Eye (tissue), 1 donor: Measurements from ENCODE around the gene NFKBIA.
"Not testable (repeated sequence)": the region's sequence is repeated elsewhere in the genome, so short reads cannot be mapped to it uniquely, and the experiment has no call there.

Source experiments
- DNase-seq: peaks from one replicate; pipeline ENCODE4 v3.0.0-alpha.2; 2015

NFKBIA gene

GRCh38 chr14:35366521-35366976 is 38.0 kb downstream of the NFKBIA start:
- no peak for DNase-seq

- DNase-seq, result no peak
These were observed 38.5 kb downstream of the NFKBIA start for GRCh38 chr14:35366056-35366451.

- DNase-seq, result no peak
These were observed 39.2 kb downstream of the NFKBIA start for GRCh38 chr14:35365130-35366055.

GRCh38 chr14:35362911-35363374 is 41.6 kb downstream of the NFKBIA start:
- DNase-seq, result no peak

GRCh38 chr14:35362450-35362849 is 42.1 kb downstream of the NFKBIA start:
- DNase-seq, result no peak

GRCh38 chr14:35361141-35361480 is 43.4 kb downstream of the NFKBIA start:
- no peak for DNase-seq

GRCh38 chr14:35359655-35360054 is 44.9 kb downstream of the NFKBIA start:
- DNase-seq, result not testable (repeated sequence)

GRCh38 chr14:35355981-35356841 is 48.3 kb downstream of the NFKBIA start:
- no peak for DNase-seq

- DNase-seq, result not testable (repeated sequence)
These were observed 49.3 kb downstream of the NFKBIA start for GRCh38 chr14:35355235-35355634.

- no peak for DNase-seq
These were observed 51.0 kb downstream of the NFKBIA start for GRCh38 chr14:35353409-35354172.

- DNase-seq, result no peak
These were observed 52.0 kb downstream of the NFKBIA start for GRCh38 chr14:35352274-35353233.

GRCh38 chr14:35351897-35352273 is 52.7 kb downstream of the NFKBIA start:
- DNase-seq, result peak; percentile 35
